Measurements from ENCODE around the gene NUB1. TPM values are rescaled to one million over a fixed set of nuclear protein-coding genes. Genes with fewer than 3 reads are reported as not detected.

NUB1 gene
- total RNA-seq, 2 donors from 2014 or later, result 46.1 to 102 TPM

- ATAC-seq (no peak), DNase-seq (ENCODE audit: low spot score in 2 of 2) (no peak)
- H3K9me3 Mint-ChIP-seq, result no peaks in the 10 kb centered on the region
- no peaks in the 10 kb centered on the region for H3K36me3 Mint-ChIP-seq
- no peak overlapping the region for H3K27ac Mint-ChIP-seq
These were observed 46.3 kb downstream of the NUB1 start for GRCh38 chr7:151388007-151388297.

- Mint-ChIP-seq H3K36me3 (no peaks in the 10 kb centered on the region), H3K9me3 (no peaks in the 10 kb centered on the region), H3K27ac (no peak overlapping the region)
- no peak for DNase-seq (ENCODE audit: low spot score in 2 of 2)
- ATAC-seq, result no peak
These were observed 46.8 kb downstream of the NUB1 start for GRCh38 chr7:151388430-151388829.

- H3K36me3 Mint-ChIP-seq, result no peaks in the 10 kb centered on the region
- no peak for ATAC-seq
- peak overlapping the region in 1 of 2 donors; percentile 28 for H3K27ac Mint-ChIP-seq
These were observed 47.6 kb downstream of the NUB1 start for GRCh38 chr7:151389096-151389767.

GRCh38 chr7:151389768-151390597 lies 48.4 kb downstream of the NUB1 start:
- peak overlapping the region in 1 of 2 donors; percentile 28 for H3K27ac Mint-ChIP-seq
- no peaks in the 10 kb centered on the region for H3K9me3 Mint-ChIP-seq
- ATAC-seq (no peak), DNase-seq (ENCODE audit: low spot score in 2 of 2) (no peak)
- H3K36me3 Mint-ChIP-seq, result no peaks in the 10 kb centered on the region

More at GRCh38 chr7:151389096-151389767, 47.6 kb downstream of the NUB1 start:
- DNase-seq (ENCODE audit: low spot score in 2 of 2), result no peak
- H3K9me3 Mint-ChIP-seq, result no peaks in the 10 kb centered on the region

- no peak overlapping the region for H3K27ac Mint-ChIP-seq
- DNase-seq (ENCODE audit: low spot score in 2 of 2), result no peak
- H3K9me3 Mint-ChIP-seq, result no peaks in the 10 kb centered on the region
- H3K36me3 Mint-ChIP-seq, result no peaks in the 10 kb centered on the region
- no peak for ATAC-seq
These were observed 49.2 kb downstream of the NUB1 start for GRCh38 chr7:151390598-151391357.

- Mint-ChIP-seq H3K36me3 (no peaks in the 10 kb centered on the region), H3K27ac (no peak overlapping the region), H3K9me3 (no peaks in the 10 kb centered on the region)
- no peak for ATAC-seq
- DNase-seq (ENCODE audit: low spot score in 2 of 2), result no peak
These were observed 49.7 kb downstream of the NUB1 start for GRCh38 chr7:151391358-151391730.

- Mint-ChIP-seq H3K36me3 (no peaks in the 10 kb centered on the region), H3K27ac (no peak overlapping the region), H3K9me3 (no peaks in the 10 kb centered on the region)
- DNase-seq (ENCODE audit: low spot score in 2 of 2) (no peak), ATAC-seq (no peak)
These were observed 50.4 kb downstream of the NUB1 start for GRCh38 chr7:151392002-151392401.

- H3K9me3 Mint-ChIP-seq, result no peaks in the 10 kb centered on the region
- DNase-seq (ENCODE audit: low spot score in 2 of 2) (no peak), ATAC-seq (no peak)
- no peak overlapping the region for H3K27ac Mint-ChIP-seq
- no peaks in the 10 kb centered on the region for H3K36me3 Mint-ChIP-seq
These were observed 50.8 kb downstream of the NUB1 start for GRCh38 chr7:151392426-151392825.

GRCh38 chr7:151393031-151393977 lies 51.7 kb downstream of the NUB1 start:
- H3K9me3 Mint-ChIP-seq, result peaks cover 4 to 5% of the 10 kb centered on the region in 2 donors
- H3K27ac Mint-ChIP-seq, result no peak overlapping the region
- H3K36me3 Mint-ChIP-seq, result no peaks in the 10 kb centered on the region

GRCh38 chr7:151394076-151395035 lies 52.7 kb downstream of the NUB1 start:
- no peak overlapping the region for H3K27ac Mint-ChIP-seq
- ATAC-seq (no peak), DNase-seq (ENCODE audit: low spot score in 2 of 2) (no peak)
- H3K9me3 Mint-ChIP-seq, result peaks cover 4 to 5% of the 10 kb centered on the region in 2 donors
- no peaks in the 10 kb centered on the region for H3K36me3 Mint-ChIP-seq

More at GRCh38 chr7:151393031-151393977, 51.7 kb downstream of the NUB1 start:
- DNase-seq (ENCODE audit: low spot score in 2 of 2), result no peak
- ATAC-seq, result no peak

- H3K36me3 Mint-ChIP-seq, result no peaks in the 10 kb centered on the region
- peaks cover 4 to 5% of the 10 kb centered on the region in 2 donors for H3K9me3 Mint-ChIP-seq
- ATAC-seq, result no peak
These were observed 53.4 kb downstream of the NUB1 start for GRCh38 chr7:151395036-151395367.

GRCh38 chr7:151396328-151396970 lies 54.8 kb downstream of the NUB1 start:
- ATAC-seq (no peak), DNase-seq (ENCODE audit: low spot score in 2 of 2) (no peak)
- Mint-ChIP-seq H3K36me3 (no peaks in the 10 kb centered on the region), H3K9me3 (peaks cover 4 to 5% of the 10 kb centered on the region in 2 donors), H3K27ac (no peak overlapping the region)

More at GRCh38 chr7:151395036-151395367, 53.4 kb downstream of the NUB1 start:
- no peak overlapping the region for H3K27ac Mint-ChIP-seq
- no peak for DNase-seq (ENCODE audit: low spot score in 2 of 2)

- peaks cover 4 to 5% of the 10 kb centered on the region in 2 donors for H3K9me3 Mint-ChIP-seq
- no peaks in the 10 kb centered on the region for H3K36me3 Mint-ChIP-seq
- no peak overlapping the region for H3K27ac Mint-ChIP-seq
- ATAC-seq (no peak), DNase-seq (ENCODE audit: low spot score in 2 of 2) (no peak)
These were observed 55.4 kb downstream of the NUB1 start for GRCh38 chr7:151397026-151397425.

GRCh38 chr7:151398446-151399304 lies 57.1 kb downstream of the NUB1 start:
- no peak overlapping the region for H3K27ac Mint-ChIP-seq
- peaks cover 4 to 5% of the 10 kb centered on the region in 2 donors for H3K9me3 Mint-ChIP-seq
- DNase-seq (ENCODE audit: low spot score in 2 of 2), result no peak
- ATAC-seq, result no peak
- no peaks in the 10 kb centered on the region for H3K36me3 Mint-ChIP-seq
